H1 (cell line): ENCODE data around the gene PROKR1. TPM values are rescaled to one million over a fixed set of nuclear protein-coding genes. Genes with fewer than 3 reads are reported as not detected.

ENCODE experiments used
- CTCF ChIA-PET: fragments of 300-600 bp; sonication (Branson Sonifier 250); formaldehyde crosslinking; loops from one replicate; lab custom pipeline; 2021; ENCODE audit not compliant: partially characterized antibody; lab: Charles Lee
- POLR2A ChIA-PET: fragments of 300-600 bp; sonication (Branson Sonifier 250); formaldehyde crosslinking; loops from one replicate; lab custom pipeline; 2021; ENCODE audit warnings: inconsistent platforms; ENCODE audit not compliant: partially characterized antibody; lab: Charles Lee
- DNase-seq, 2 experiments: peaks; one replicate each; pipeline versions ENCODE4 v3.0.0 to v3.0.0-alpha.2; 2010 to 2022; ENCODE audit warnings: low spot score in 2 of 2, low read depth in 1 of 2, mixed read lengths in 1 of 2
- FAIRE-seq: peaks from 2 replicates; lab custom pipeline; 2011; peaks lifted over from hg19 to GRCh38; lab: Jason Lieb, UNC
- H2AFZ ChIP-seq: 2 replicates; pipeline ENCODE4 v1.8.1; 2012; ENCODE audit warnings: low read length, inconsistent platforms
- H2AK5ac ChIP-seq: 2 replicates; pipeline ENCODE4 v1.6.1; 2013; ENCODE audit warnings: low read depth, low read length
- H2BK120ac ChIP-seq: replicated peaks from 2 replicates; pipeline ENCODE3; 2013; ENCODE audit warnings: low read depth, low read length, inconsistent platforms
- H2BK12ac ChIP-seq: 2 replicates; pipeline ENCODE4 v1.6.1; 2013; ENCODE audit warnings: low read depth, low read length
- H2BK15ac ChIP-seq: 2 replicates; pipeline ENCODE4 v1.6.1; 2013; ENCODE audit warnings: low read length
- H2BK20ac ChIP-seq: 2 replicates; pipeline ENCODE4 v1.6.1; 2013; ENCODE audit warnings: low read length
- H2BK5ac ChIP-seq: 2 replicates; pipeline ENCODE4 v1.6.1; 2013; ENCODE audit warnings: low read depth, low read length
- H3K14ac ChIP-seq: 2 replicates; pipeline ENCODE4 v1.6.1; 2013; ENCODE audit warnings: inconsistent platforms; ENCODE audit not compliant: insufficient read length
- H3K18ac ChIP-seq: 2 replicates; pipeline ENCODE4 v1.6.1; 2013; ENCODE audit warnings: low read length; ENCODE audit errors: extremely low read depth
- H3K23ac ChIP-seq: 2 replicates; pipeline ENCODE4 v1.6.1; 2013; ENCODE audit warnings: inconsistent platforms; ENCODE audit not compliant: insufficient read length
- H3K23me2 ChIP-seq: 2 replicates; pipeline ENCODE4 v1.6.1; 2013; ENCODE audit warnings: low read depth, low read length
- H3K27ac ChIP-seq: 2 replicates; pipeline ENCODE4 v1.6.1; 2011; ENCODE audit warnings: low read depth, low read length, inconsistent platforms
- H3K27me3 ChIP-seq, 4 experiments: replicated peaks in 1 of 4; 1 replicate in 1 of 4; 2 replicates in 3 of 4; pipeline versions ENCODE4 v1.6.1 to v1.8.1; 2011 to 2013; ENCODE audit warnings: low read length in 3 of 4, mild to moderate bottlenecking in 3 of 4, inconsistent platforms in 2 of 4, mixed read lengths in 2 of 4, moderate library complexity in 1 of 4; ENCODE audit not compliant: control insufficient read depth in 3 of 4, insufficient read depth in 3 of 4; ENCODE audit errors: extremely low read depth in 1 of 4
- H3K36me3 ChIP-seq, 4 experiments: 2 replicates each; pipeline versions ENCODE4 v1.6.1 to v1.8.1; 2011 to 2013; ENCODE audit warnings: mild to moderate bottlenecking in 4 of 4, low read length in 3 of 4, moderate library complexity in 2 of 4, control low read depth in 1 of 4, inconsistent platforms in 1 of 4; ENCODE audit not compliant: insufficient read depth in 4 of 4, control insufficient read depth in 2 of 4
- H3K4ac ChIP-seq: replicated peaks from 2 replicates; pipeline ENCODE3; 2013; ENCODE audit warnings: low read length, low read depth, mixed read lengths, inconsistent platforms; ENCODE audit not compliant: insufficient read length
- H3K4me1 ChIP-seq, 4 experiments: replicated peaks in 1 of 4; 1 replicate in 1 of 4; 2 replicates in 3 of 4; pipeline versions ENCODE4 v1.6.1 to v1.8.1; 2011 to 2013; ENCODE audit warnings: low read length in 3 of 4, inconsistent platforms in 2 of 4, mixed read lengths in 1 of 4; ENCODE audit not compliant: insufficient read depth in 4 of 4, control insufficient read depth in 3 of 4
- H3K4me2 ChIP-seq, 2 experiments: 2 replicates each; pipeline versions ENCODE4 v1.6.1 to v1.8.1; 2011 to 2013; ENCODE audit warnings: low read depth in 2 of 2, low read length in 2 of 2, control low read depth in 1 of 2, inconsistent platforms in 1 of 2, mild to moderate bottlenecking in 1 of 2; ENCODE audit not compliant: insufficient read depth in 1 of 2
- H3K4me3 ChIP-seq, 4 experiments: fragments of 200-600, 300-600 bp in 1 of 4; sonication (generic), shearing (Covaris generic), sonication (Bioruptor Twin) in 1 of 4; 2 replicates each; pipeline versions ENCODE4 v1.5.1 to v1.8.1; 2011 to 2016; ENCODE audit warnings: low read length in 4 of 4, low read depth in 3 of 4, control low read depth in 2 of 4, inconsistent platforms in 2 of 4, mild to moderate bottlenecking in 2 of 4, mixed read lengths in 1 of 4, moderate library complexity in 1 of 4; ENCODE audit not compliant: insufficient read depth in 2 of 4; ENCODE audit errors: extremely low read depth in 1 of 4
- H3K56ac ChIP-seq: replicated peaks from 2 replicates; pipeline ENCODE3; 2013; ENCODE audit warnings: low read depth, mild to moderate bottlenecking, mixed read lengths, low read length, inconsistent platforms; ENCODE audit not compliant: insufficient read length
- H3K79me1 ChIP-seq: 2 replicates; pipeline ENCODE4 v1.6.1; 2013; ENCODE audit warnings: low read depth, low read length, control low read depth
- H3K79me2 ChIP-seq, 2 experiments: 2 replicates each; pipeline versions ENCODE4 v1.6.1 to v1.8.1; 2012 to 2013; ENCODE audit warnings: low read length in 2 of 2, mild to moderate bottlenecking in 2 of 2, inconsistent platforms in 1 of 2; ENCODE audit not compliant: insufficient read depth in 2 of 2, control insufficient read depth in 1 of 2
- H3K9ac ChIP-seq, 4 experiments: replicated peaks in 1 of 4; 1 replicate in 1 of 4; 2 replicates in 3 of 4; pipeline versions ENCODE4 v1.6.1 to v1.8.1; 2011 to 2013; ENCODE audit warnings: low read depth in 3 of 4, low read length in 3 of 4, control low read depth in 2 of 4, mild to moderate bottlenecking in 2 of 4, moderate library complexity in 2 of 4, inconsistent platforms in 1 of 4; ENCODE audit errors: extremely low read depth in 1 of 4
- H3K9me3 ChIP-seq, 2 experiments: 2 replicates each; pipeline versions ENCODE4 v1.6.1 to v1.8.1; 2012 to 2013; ENCODE audit warnings: mild to moderate bottlenecking in 2 of 2, moderate library complexity in 2 of 2, control low read depth in 1 of 2, inconsistent platforms in 1 of 2, low read depth in 1 of 2, low read length in 1 of 2, mixed read lengths in 1 of 2; ENCODE audit not compliant: insufficient read depth in 2 of 2
- H4K20me1 ChIP-seq, 2 experiments: replicated peaks in 1 of 2; 2 replicates each; pipeline versions ENCODE3 to v1.8.1; 2011 to 2013; ENCODE audit warnings: inconsistent platforms in 2 of 2, low read length in 2 of 2, mild to moderate bottlenecking in 1 of 2; ENCODE audit not compliant: insufficient read depth in 2 of 2, control insufficient read depth in 1 of 2
- H4K5ac ChIP-seq: 2 replicates; pipeline ENCODE4 v1.6.1; 2013; ENCODE audit warnings: low read length, low read depth, mixed read lengths, inconsistent platforms; ENCODE audit not compliant: insufficient read length
- H4K8ac ChIP-seq: 2 replicates; pipeline ENCODE4 v1.8.0; 2013; ENCODE audit warnings: mild to moderate bottlenecking, moderate library complexity, low read length, inconsistent platforms; ENCODE audit not compliant: insufficient read depth; ENCODE audit errors: extremely low read depth
- H4K91ac ChIP-seq: replicated peaks from 2 replicates; pipeline ENCODE3; 2013; ENCODE audit warnings: low read length, mixed read lengths, inconsistent platforms; ENCODE audit not compliant: insufficient read length
- EZH2 ChIP-seq: fragments of 200-600 bp; sonication (generic); IDR thresholded peaks from 2 replicates; pipeline ENCODE4 v1.7.1; 2012; ENCODE audit warnings: low read depth, mild to moderate bottlenecking, moderate library complexity, low read length, inconsistent platforms; ENCODE audit not compliant: severe bottlenecking
- GTF2F1 ChIP-seq: IDR thresholded peaks from 2 replicates; pipeline ENCODE4 v1.6.1; 2012; ENCODE audit warnings: low read depth, low read length, improper control_type of control experiment, borderline replicate concordance
- KDM4A ChIP-seq: IDR thresholded peaks from one replicate; pipeline ENCODE4 v1.7.1; 2012; ENCODE audit warnings: low read depth, mild to moderate bottlenecking, moderate library complexity, low read length, inconsistent platforms; ENCODE audit not compliant: severe bottlenecking
- SIN3A ChIP-seq, 2 experiments: IDR thresholded peaks in 1 of 2; conservative IDR thresholded peaks in 1 of 2; 2 replicates each; pipeline ENCODE4 v1.6.1; 2011 to 2012; ENCODE audit warnings: low read length in 2 of 2, improper control_type of control experiment in 1 of 2, low read depth in 1 of 2, mild to moderate bottlenecking in 1 of 2
- SP1 ChIP-seq: IDR thresholded peaks from 2 replicates; pipeline ENCODE4 v1.6.1; 2011; ENCODE audit warnings: low read depth, low read length
- TAF7 ChIP-seq: optimal IDR thresholded peaks from 2 replicates; pipeline ENCODE3; 2011; ENCODE audit warnings: low read depth, mild to moderate bottlenecking, inconsistent platforms, low read length, moderate library complexity, borderline replicate concordance
- WGBS, 2 experiments: shearing (Covaris generic) in 1 of 2; methylation state at CpG; one replicate each; pipeline versions ENCODE4 v1.1.6 to v1.1.7; 2013 to 2015; ENCODE audit warnings: low lambda C conversion rate in 2 of 2, mixed read lengths in 2 of 2, inconsistent platforms in 1 of 2, low coverage in 1 of 2, missing lambda C conversion rate in 1 of 2; ENCODE audit not compliant: insufficient replicate concordance in 2 of 2, insufficient coverage in 1 of 2, insufficient read length in 1 of 2; ENCODE audit errors: extremely low coverage in 1 of 2, missing lambda C conversion rate in 1 of 2; 5-methylcytosine and 5-hydroxymethylcytosine counted together
- polyA plus RNA-seq, 7 experiments: library from polyadenylated mRNA; depleted of rRNA in 3 of 7; stranded (reverse) in 5 of 7; unstranded in 2 of 7; fragments of >200 nt in 5 of 7; fragments of 200-250 nt in 2 of 7; gene quantifications; 1 replicate in 5 of 7; 2 replicates in 1 of 7; 4 replicates in 1 of 7; pipeline versions ENCODE4 v1.2.1 to v1.2.3, GENCODE V29; 2011 to 2013; ENCODE audit warnings: missing spikeins in 2 of 7, mixed read lengths in 2 of 7
- total RNA-seq: library from RNA; stranded (reverse); fragmentation: NEBNext Ultra II Directional; extraction: Animal tissue kit (Norgen Biotek cat#: 25700); gene quantifications from 2 replicates; pipeline ENCODE4 v1.2.1, GENCODE V29; 2021

PROKR1 gene
- total and polyA plus RNA-seq, 2 of the 8 experiments (the other 6 are each of a cell fraction or from before 2014, with no cell fraction given), result 1.8 to 3.9 TPM

DNA sequence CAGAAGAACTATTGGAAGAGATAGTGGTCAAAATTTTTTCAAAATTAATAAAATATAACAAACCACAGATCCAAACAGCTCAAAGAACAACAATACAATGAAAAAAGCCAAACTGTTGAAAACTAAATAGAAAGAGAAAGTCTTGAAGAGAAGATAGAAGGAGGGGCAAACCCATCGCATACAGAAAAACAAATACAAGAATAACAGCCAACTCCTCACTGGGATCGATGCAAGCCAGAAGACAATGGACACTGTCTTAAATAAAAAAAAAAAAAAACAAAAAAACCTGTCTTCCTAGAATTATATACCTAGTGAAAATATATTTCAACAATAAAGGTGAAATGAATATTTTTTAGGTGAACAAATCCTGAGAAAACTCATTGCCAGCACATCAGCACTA is 57.2 kb downstream of the PROKR1 start:
- Histone ChIP-seq H2BK12ac (no peak overlapping the region), H3K23me2 (no peaks in the 10 kb centered on the region), H2AFZ (no peak overlapping the region), H3K27me3 (no peaks in the 10 kb centered on the region), H3K23ac (no peak overlapping the region), H3K56ac (no peak overlapping the region), H3K14ac (no peak overlapping the region), H4K20me1 (no peaks in the 10 kb centered on the region), H3K27ac (no peak overlapping the region), H3K36me3 (no peaks in the 10 kb centered on the region; a peak in 3 of 8 replicates), H2BK15ac (no peak overlapping the region), H4K8ac (no peak overlapping the region), H3K4me2 (no peak overlapping the region), H2AK5ac (no peak overlapping the region), H3K4me3 (no peak overlapping the region; a peak in 1 of 8 replicates), H3K4me1 (peaks cover 0 to 6% (median 2%) of the 10 kb centered on the region in 4 experiments; a peak in 2 of 7 replicates), H3K9me3 (peaks cover 7 to 17% of the 10 kb centered on the region in 2 experiments; a peak in 2 of 4 replicates), H4K91ac (no peak overlapping the region), H3K4ac (no peak overlapping the region), H2BK120ac (no peak overlapping the region), H3K79me1 (no peaks in the 10 kb centered on the region), H3K79me2 (no peaks in the 10 kb centered on the region), H2BK5ac (no peak overlapping the region), H3K9ac (no peak overlapping the region), H4K5ac (no peak overlapping the region), H3K18ac (no peak overlapping the region), H2BK20ac (no peak overlapping the region)
- WGBS, 2 experiments, result 86% methylated on average over 2 of the region's 2 CpGs; no CpG with 5 or more reads in 1 of the 2 experiments
- no peak for DNase-seq
- ChIA-PET CTCF (interaction anchor here (0.6 to 1.7 kb wide), 5 partner anchors 9 to 398 kb away, joined by 3 to 7 read pairs (median 3); no protein-coding TSS in a partner anchor), POLR2A (no interaction called here)
- TF ChIP-seq SP1, result no peak
- TF ChIP-seq SIN3A (conservative IDR thresholded peaks at IDR 0.05 in 1 of 2, IDR thresholded peaks at IDR 0.05 in 1 of 2; ENCODE audit: low read depth in 1 of 2, low read length in 2 of 2), result no peak
- no peak for TF ChIP-seq KDM4A
- TF ChIP-seq TAF7, result no peak
- no peak for TF ChIP-seq EZH2
- TF ChIP-seq GTF2F1, result no peak
- no peak for FAIRE-seq
